Neutrophil (primary cell): ENCODE results near the gene FUT8.

Experiments used
- H3K27ac ChIP-seq: fragments of 200-600 bp; sonication (generic); 2 replicates; pipeline ENCODE4 v1.5.1; 2016; ENCODE audit warnings: mild to moderate bottlenecking, moderate library complexity
- H3K27me3 ChIP-seq: fragments of 200-600 bp; sonication (generic); 2 replicates; pipeline ENCODE4 v1.6.0; 2016; ENCODE audit warnings: mild to moderate bottlenecking
- H3K36me3 ChIP-seq: fragments of 200-600 bp; sonication (generic); 2 replicates; pipeline ENCODE4 v1.5.1; 2017
- H3K4me1 ChIP-seq, 2 experiments: fragments of 200-600 bp in 1 of 2; sonication (generic) in 1 of 2; 1 replicate in 1 of 2; 2 replicates in 1 of 2; pipeline versions ENCODE4 v1.5.1 to v1.6.1; 2013 to 2016; ENCODE audit warnings: low read depth in 1 of 2, low read length in 1 of 2, mild to moderate bottlenecking in 1 of 2, moderate library complexity in 1 of 2; ENCODE audit not compliant: control insufficient read depth in 1 of 2, insufficient read depth in 1 of 2
- H3K4me3 ChIP-seq, 2 experiments: fragments of 200-600 bp in 1 of 2; sonication (generic) in 1 of 2; 1 replicate in 1 of 2; 2 replicates in 1 of 2; pipeline ENCODE4 v1.5.1; 2013 to 2016; ENCODE audit warnings: low read depth in 1 of 2, low read length in 1 of 2, mild to moderate bottlenecking in 1 of 2, moderate library complexity in 1 of 2
- H3K9me3 ChIP-seq: fragments of 200-600 bp; sonication (generic); 2 replicates; pipeline ENCODE4 v1.5.1; 2016
- CTCF ChIP-seq: fragments of 200-600 bp; sonication (generic); IDR thresholded peaks from 2 replicates; pipeline ENCODE4 v1.5.1; 2016; ENCODE audit warnings: antibody characterized with exemption

FUT8 gene

DNA sequence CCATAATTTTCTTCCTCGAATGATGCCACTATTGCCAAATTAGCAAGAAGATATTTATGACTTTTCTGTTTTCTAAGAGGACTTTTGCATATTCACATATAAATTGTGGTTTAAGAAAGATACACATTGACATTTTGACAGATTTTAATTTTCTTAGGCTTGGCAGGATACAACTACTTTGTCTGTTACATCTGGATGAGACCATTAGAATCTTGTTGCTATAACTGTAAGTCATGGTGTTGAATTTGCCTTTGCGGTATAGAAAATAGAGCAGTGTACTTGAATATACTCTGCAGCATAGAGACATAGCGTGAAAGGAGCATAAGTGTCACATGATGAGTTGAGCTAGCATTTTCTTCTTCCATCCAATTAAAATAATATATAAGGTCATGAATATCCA, 169.3 kb downstream of the FUT8 start:
- H3K27me3 ChIP-seq: no peaks in the 10 kb centered on the region
- H3K4me3 ChIP-seq: no peak overlapping the region
- no peak for TF ChIP-seq CTCF
- no peak overlapping the region for H3K27ac ChIP-seq
- H3K4me1 ChIP-seq: no peaks in the 10 kb centered on the region
- H3K9me3 ChIP-seq: no peaks in the 10 kb centered on the region
- no peaks in the 10 kb centered on the region for H3K36me3 ChIP-seq

- no peaks in the 10 kb centered on the region for H3K27me3 ChIP-seq
- no peak overlapping the region for H3K27ac ChIP-seq
- no peaks in the 10 kb centered on the region for H3K36me3 ChIP-seq
- H3K4me3 ChIP-seq: no peak overlapping the region
- TF ChIP-seq CTCF: no peak
- no peaks in the 10 kb centered on the region for H3K4me1 ChIP-seq
- no peaks in the 10 kb centered on the region for H3K9me3 ChIP-seq
Measured at GRCh38 chr14:65585216-65585615, 172.7 kb downstream of the FUT8 start.

DNA sequence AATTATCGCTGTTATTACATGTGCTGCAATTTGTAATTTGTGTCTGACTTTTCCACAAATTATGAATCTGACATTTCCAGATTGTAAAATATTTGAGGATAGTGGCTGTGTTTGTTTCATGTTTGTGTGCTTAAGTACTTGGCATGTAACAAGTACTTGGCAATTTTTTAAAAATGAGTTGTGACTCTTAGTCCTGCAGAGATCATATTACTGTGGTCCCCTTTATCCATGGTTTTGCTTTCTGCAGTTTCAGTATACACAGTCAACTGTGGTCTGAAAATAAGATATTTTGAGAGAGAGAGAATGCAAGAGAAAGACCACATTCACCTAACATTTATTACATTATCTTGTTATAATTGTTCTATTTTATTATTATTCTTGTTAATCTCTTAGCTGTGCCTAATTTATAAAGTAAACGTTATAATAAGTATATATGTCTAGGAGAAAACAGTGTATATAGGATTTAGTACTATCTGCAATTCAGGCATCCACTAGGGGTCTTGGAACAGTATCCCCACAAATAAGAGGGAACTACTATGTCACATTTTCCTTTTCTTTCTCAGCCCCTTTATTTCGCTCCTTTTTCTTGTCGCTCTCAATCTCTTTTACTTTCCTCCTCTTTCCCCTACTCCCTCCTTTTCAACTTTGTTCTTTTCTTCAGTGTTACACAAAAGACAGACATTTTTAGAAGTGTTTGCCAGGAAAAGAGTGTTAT, 176.1 kb downstream of the FUT8 start:
- no peaks in the 10 kb centered on the region for H3K27me3 ChIP-seq
- no peaks in the 10 kb centered on the region for H3K36me3 ChIP-seq
- no peak for TF ChIP-seq CTCF
- H3K4me1 ChIP-seq: no peaks in the 10 kb centered on the region
- H3K27ac ChIP-seq: no peak overlapping the region
- no peak overlapping the region for H3K4me3 ChIP-seq
- H3K9me3 ChIP-seq: no peaks in the 10 kb centered on the region

- TF ChIP-seq CTCF: no peak
- no peak overlapping the region for H3K27ac ChIP-seq
- no peaks in the 10 kb centered on the region for H3K36me3 ChIP-seq
- H3K27me3 ChIP-seq: no peaks in the 10 kb centered on the region
- H3K9me3 ChIP-seq: no peaks in the 10 kb centered on the region
- no peaks in the 10 kb centered on the region for H3K4me1 ChIP-seq
- no peak overlapping the region for H3K4me3 ChIP-seq
Measured at GRCh38 chr14:65594153-65594881, 181.8 kb downstream of the FUT8 start.

- TF ChIP-seq CTCF: no peak
- Histone ChIP-seq H3K9me3 (no peaks in the 10 kb centered on the region), H3K4me3 (no peak overlapping the region), H3K27ac (no peak overlapping the region), H3K4me1 (no peaks in the 10 kb centered on the region), H3K27me3 (no peaks in the 10 kb centered on the region), H3K36me3 (no peaks in the 10 kb centered on the region)
Measured at GRCh38 chr14:65594882-65595237, 182.3 kb downstream of the FUT8 start.
